Stimulated activated CD8-positive, alpha-beta memory T cell treated with anti-CD3 and anti-CD28 coated beads, Interleukin-4, amount 100 ng/mL, for 1 hour (primary cell): ENCODE results near the gene EFHC2.

Experiments used
- DNase-seq, 2 donors: peaks; one replicate each; pipeline ENCODE4 v3.0.0-alpha.2; 2020; ENCODE audit warnings: low read depth in 2 of 2, low spot score in 1 of 2

Gene EFHC2

GRCh38 chrX:44157283-44157682 lies 186.2 kb downstream of the EFHC2 start:
- no peak for DNase-seq

GRCh38 chrX:44156726-44157125 lies 186.7 kb downstream of the EFHC2 start:
- no peak for DNase-seq

- DNase-seq: no peak
Observed at GRCh38 chrX:44155126-44155525, 188.3 kb downstream of the EFHC2 start.

- DNase-seq: no peak
Observed at GRCh38 chrX:44152852-44153251, 190.6 kb downstream of the EFHC2 start.

GRCh38 chrX:44147130-44147529 lies 196.3 kb downstream of the EFHC2 start:
- no peak for DNase-seq

GRCh38 chrX:44144177-44144945 lies 199.1 kb downstream of the EFHC2 start:
- no peak for DNase-seq

- no peak for DNase-seq
Observed at GRCh38 chrX:44143061-44143602, 200.3 kb downstream of the EFHC2 start.

GRCh38 chrX:44130189-44130588 lies 213.3 kb downstream of the EFHC2 start:
- DNase-seq: no peak

GRCh38 chrX:44113337-44113736 lies 230.1 kb downstream of the EFHC2 start:
- no peak for DNase-seq

GRCh38 chrX:44106864-44107263 lies 236.6 kb downstream of the EFHC2 start:
- no peak for DNase-seq

GRCh38 chrX:44105228-44105913 lies 238.1 kb downstream of the EFHC2 start:
- DNase-seq: no peak

- DNase-seq: no peak
Observed at GRCh38 chrX:44104699-44105098, 238.8 kb downstream of the EFHC2 start.

- DNase-seq: no peak
Observed at GRCh38 chrX:44101281-44101680, 242.2 kb downstream of the EFHC2 start.

GRCh38 chrX:44099366-44099765 lies 244.1 kb downstream of the EFHC2 start:
- DNase-seq: no peak
